CD4-positive, alpha-beta T cell (primary cell): ENCODE measurements around the gene TIMM8B. TPM values are rescaled to one million over a fixed set of nuclear protein-coding genes. Genes with fewer than 3 reads are reported as not detected.

ENCODE experiments used
- ATAC-seq: fragments of 200-7000 bp; cut with Tn5 transposase; one replicate; pipeline ENCODE4 v1.10.0; 2022; ENCODE audit warnings: mild to moderate bottlenecking; ENCODE audit not compliant: poor library complexity
- CTCF ChIA-PET: fragments of 350-600 bp; sonication (Branson Sonifier 250); formaldehyde crosslinking; loops from one replicate; lab custom pipeline; 2021; ENCODE audit warnings: antibody characterized with exemption, inconsistent platforms; lab: Charles Lee
- POLR2A ChIA-PET: fragments of 350-600 bp; sonication (Branson Sonifier 250); formaldehyde crosslinking; loops from one replicate; lab custom pipeline; 2021; ENCODE audit warnings: antibody characterized with exemption, inconsistent platforms; lab: Charles Lee
- DNase-seq, 14 experiments: peaks; one replicate each; pipeline ENCODE4 v3.0.0-alpha.2; 2013 to 2020; ENCODE audit warnings: mixed read lengths in 2 of 14
- H3K27ac ChIP-seq, 2 donors: one replicate each; pipeline versions ENCODE4 v1.5.1 to v1.7.0; 2013; ENCODE audit warnings: low read length in 2 of 2, low read depth in 1 of 2, mild to moderate bottlenecking in 1 of 2
- H3K27me3 ChIP-seq, 2 experiments: 1 replicate in 1 of 2; 2 replicates in 1 of 2; pipeline versions ENCODE4 v1.6.1 to v1.7.0; 2013; ENCODE audit warnings: low read length in 2 of 2, control low read depth in 1 of 2, mild to moderate bottlenecking in 1 of 2, moderate library complexity in 1 of 2; ENCODE audit not compliant: insufficient read depth in 2 of 2, control insufficient read depth in 1 of 2
- H3K36me3 ChIP-seq: one replicate; pipeline ENCODE4 v1.6.1; 2013; ENCODE audit warnings: low read length, control low read depth; ENCODE audit not compliant: insufficient read depth
- H3K4me1 ChIP-seq: one replicate; pipeline ENCODE4 v1.6.1; 2013; ENCODE audit warnings: low read length, control low read depth; ENCODE audit not compliant: insufficient read depth
- H3K4me3 ChIP-seq: one replicate; pipeline ENCODE4 v1.5.1; 2013; ENCODE audit warnings: mild to moderate bottlenecking, low read length, moderate library complexity
- H3K9me3 ChIP-seq, 2 experiments: 1 replicate in 1 of 2; 2 replicates in 1 of 2; pipeline versions ENCODE4 v1.6.1 to v1.7.0; 2013; ENCODE audit warnings: low read length in 2 of 2, mild to moderate bottlenecking in 2 of 2, control low read depth in 1 of 2, moderate library complexity in 1 of 2; ENCODE audit not compliant: control insufficient read depth in 1 of 2, insufficient read depth in 1 of 2
- H3K27ac Mint-ChIP-seq: one replicate; pipeline ENCODE4 v1.8.0; 2020; ENCODE audit warnings: mixed read lengths
- H3K27me3 Mint-ChIP-seq: one replicate; pipeline ENCODE4 v1.8.0; 2021; ENCODE audit warnings: mixed read lengths
- H3K36me3 Mint-ChIP-seq: one replicate; pipeline ENCODE4 v1.8.0; 2021; ENCODE audit warnings: low read depth, mixed read lengths
- H3K4me1 Mint-ChIP-seq: one replicate; pipeline ENCODE4 v1.8.0; 2021; ENCODE audit warnings: low read depth, mixed read lengths
- H3K4me3 Mint-ChIP-seq: one replicate; pipeline ENCODE4 v1.8.0; 2020; ENCODE audit warnings: mild to moderate bottlenecking, mixed read lengths
- H3K9me3 Mint-ChIP-seq: one replicate; pipeline ENCODE4 v1.8.0; 2020; ENCODE audit warnings: mixed read lengths
- intact Hi-C, 2 experiments: fragments of 100-400 bp; cut with DNase I in 1 of 2; cut with micrococcal nuclease in 1 of 2; formaldehyde crosslinking; loops; one replicate each; pipeline versions ENCODE4 v1.15.1 to v1.9.0; 2023 to 2025; cut with DNase I, micrococcal nuclease
- total RNA-seq, 174 experiments: library from RNA in 2 of 174; stranded (reverse) in 2 of 174; gene quantifications; one replicate each; pipeline ENCODE4 v1.2.3 and lab custom pipeline; 2021 to 2026
- TF ChIP-seq, protein P1 (sequence below): fragments of 200-600 bp; IDR thresholded peaks from one replicate; pipeline ENCODE4 v1.8.0; 2022; ENCODE audit warnings: antibody characterized with exemption, mild to moderate bottlenecking

The TIMM8B gene
- total RNA-seq, 2 experiments from 2014 or later: 9.1 to 10.5 TPM

DNA sequence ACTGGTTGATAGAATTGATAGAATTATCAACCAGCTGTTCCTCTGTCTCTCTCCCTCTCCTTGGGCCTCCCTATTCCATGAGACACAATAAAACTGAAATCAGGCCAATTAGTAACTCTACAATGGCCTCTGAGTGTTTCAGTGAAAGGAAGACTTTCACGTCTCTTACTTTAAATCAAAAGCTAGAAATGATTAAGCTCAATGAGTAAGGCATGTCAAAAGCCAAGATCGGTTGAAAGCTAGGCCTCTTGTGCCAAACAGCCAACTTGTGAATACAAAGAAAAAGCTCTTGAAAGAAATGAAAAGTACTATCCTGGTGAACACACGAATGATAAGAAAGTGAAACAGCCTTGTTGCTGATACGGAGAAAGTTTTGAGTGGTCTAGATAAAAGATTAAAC is 29.4 kb downstream of the TIMM8B start:
- Histone ChIP-seq H3K27me3 (no peaks in the 10 kb centered on the region), H3K4me1 (no peaks in the 10 kb centered on the region), H3K27ac (no peak overlapping the region), H3K36me3 (peaks cover 59% of the 10 kb centered on the region), H3K4me3 (no peak overlapping the region), H3K9me3 (no peaks in the 10 kb centered on the region)
- ATAC-seq (no peak), DNase-seq (no peak)
- intact Hi-C loops: no loop called here
- Mint-ChIP-seq H3K4me1 (no peaks in the 10 kb centered on the region), H3K4me3 (no peak overlapping the region), H3K27ac (no peak overlapping the region), H3K36me3 (peaks cover 72% of the 10 kb centered on the region), H3K27me3 (no peaks in the 10 kb centered on the region), H3K9me3 (no peaks in the 10 kb centered on the region)
- POLR2A ChIA-PET: interaction anchor here (0.6 to 1.0 kb wide), 2 partner anchors 32 to 1463 kb away, joined by 3 read pairs; partner anchors contain the start of gene DLAT
- CTCF ChIA-PET: no interaction called here
- TF ChIP-seq, protein P1, sequence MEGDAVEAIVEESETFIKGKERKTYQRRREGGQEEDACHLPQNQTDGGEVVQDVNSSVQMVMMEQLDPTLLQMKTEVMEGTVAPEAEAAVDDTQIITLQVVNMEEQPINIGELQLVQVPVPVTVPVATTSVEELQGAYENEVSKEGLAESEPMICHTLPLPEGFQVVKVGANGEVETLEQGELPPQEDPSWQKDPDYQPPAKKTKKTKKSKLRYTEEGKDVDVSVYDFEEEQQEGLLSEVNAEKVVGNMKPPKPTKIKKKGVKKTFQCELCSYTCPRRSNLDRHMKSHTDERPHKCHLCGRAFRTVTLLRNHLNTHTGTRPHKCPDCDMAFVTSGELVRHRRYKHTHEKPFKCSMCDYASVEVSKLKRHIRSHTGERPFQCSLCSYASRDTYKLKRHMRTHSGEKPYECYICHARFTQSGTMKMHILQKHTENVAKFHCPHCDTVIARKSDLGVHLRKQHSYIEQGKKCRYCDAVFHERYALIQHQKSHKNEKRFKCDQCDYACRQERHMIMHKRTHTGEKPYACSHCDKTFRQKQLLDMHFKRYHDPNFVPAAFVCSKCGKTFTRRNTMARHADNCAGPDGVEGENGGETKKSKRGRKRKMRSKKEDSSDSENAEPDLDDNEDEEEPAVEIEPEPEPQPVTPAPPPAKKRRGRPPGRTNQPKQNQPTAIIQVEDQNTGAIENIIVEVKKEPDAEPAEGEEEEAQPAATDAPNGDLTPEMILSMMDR: no peak

DNA sequence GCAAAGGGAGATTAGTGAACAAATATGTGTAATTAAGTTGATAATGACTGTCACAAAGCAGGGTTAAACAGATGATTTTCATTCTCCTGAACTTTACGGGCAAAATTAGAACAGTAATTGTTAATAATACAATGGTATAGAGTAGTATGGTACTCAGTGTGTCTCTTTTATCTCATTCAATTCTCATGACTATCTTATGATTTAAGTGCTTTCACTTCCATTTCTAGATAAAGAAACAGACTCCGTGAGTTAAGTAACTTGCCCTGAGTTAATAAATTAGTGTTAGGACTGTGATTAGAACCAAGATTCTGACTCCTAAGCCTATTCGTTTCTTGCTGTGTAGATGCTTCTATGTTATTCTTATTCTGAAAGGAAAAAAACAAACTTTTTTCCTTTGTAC is 34.8 kb downstream of the TIMM8B start:
- Mint-ChIP-seq H3K4me3 (no peak overlapping the region), H3K4me1 (peaks cover 12% of the 10 kb centered on the region), H3K27me3 (no peaks in the 10 kb centered on the region), H3K36me3 (peaks cover 89% of the 10 kb centered on the region), H3K9me3 (no peaks in the 10 kb centered on the region), H3K27ac (no peak overlapping the region)
- ChIA-PET CTCF (no interaction called here), POLR2A (interaction anchor here (0.5 kb wide), 1 partner anchor 440 kb away, joined by 4 read pairs; no protein-coding TSS in a partner anchor)
- TF ChIP-seq, protein P1: no peak
- DNase-seq: no peak
- Histone ChIP-seq H3K27me3 (no peaks in the 10 kb centered on the region), H3K4me1 (no peaks in the 10 kb centered on the region), H3K36me3 (peaks cover 49% of the 10 kb centered on the region), H3K27ac (no peak overlapping the region), H3K4me3 (no peak overlapping the region), H3K9me3 (no peaks in the 10 kb centered on the region)
- no peak for ATAC-seq
- intact Hi-C loops: no loop called here

DNA sequence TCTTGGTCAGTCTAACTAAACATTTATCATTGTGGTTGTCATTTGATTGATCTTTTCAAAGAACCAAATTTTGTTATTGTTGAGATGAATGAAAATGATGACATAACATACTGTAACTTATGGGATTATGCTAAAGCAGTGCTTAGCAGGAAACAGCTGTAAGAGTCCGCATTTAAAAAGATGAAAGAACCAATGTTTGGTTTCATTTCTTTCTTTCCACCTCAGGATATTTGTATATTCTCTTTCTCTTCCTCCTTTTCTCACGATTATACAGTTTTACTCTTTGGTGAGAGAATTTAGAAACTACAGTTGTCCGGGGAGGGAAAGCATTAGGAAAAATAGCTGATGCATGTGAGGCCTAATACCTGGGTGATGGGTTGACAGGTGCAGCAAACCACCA is 35.8 kb downstream of the TIMM8B start:
- Histone ChIP-seq H3K9me3 (no peaks in the 10 kb centered on the region), H3K27me3 (no peaks in the 10 kb centered on the region), H3K36me3 (peaks cover 51% of the 10 kb centered on the region), H3K4me3 (no peak overlapping the region), H3K4me1 (no peaks in the 10 kb centered on the region), H3K27ac (no peak overlapping the region)
- ChIA-PET POLR2A (no interaction called here), CTCF (no interaction called here)
- Mint-ChIP-seq H3K27ac (no peak overlapping the region), H3K36me3 (peaks cover 90% of the 10 kb centered on the region), H3K4me1 (peaks cover 12% of the 10 kb centered on the region), H3K4me3 (no peak overlapping the region), H3K9me3 (no peaks in the 10 kb centered on the region), H3K27me3 (no peaks in the 10 kb centered on the region)
- ATAC-seq (no peak), DNase-seq (no peak)
- TF ChIP-seq, protein P1: no peak
- intact Hi-C loops: no loop called here
